ENCODE results near the gene IRF7. TPM values are rescaled to one million over a fixed set of nuclear protein-coding genes. Genes with fewer than 3 reads are reported as not detected.
A peak's percentile ranks its signal among the peaks of the same experiment; 100 is the strongest.

The IRF7 gene
- total and polyA plus RNA-seq, 2 experiments from 2014 or later: 13.0 to 17.7 TPM

- Histone ChIP-seq H3K4me3 (no peak overlapping the region), H3K36me3 (peaks cover 22% of the 10 kb centered on the region), H3K4me1 (ENCODE audit: low read depth) (peaks cover 5% of the 10 kb centered on the region), H3K27me3 (no peaks in the 10 kb centered on the region), H3K9me3 (ENCODE audit: low read depth) (no peaks in the 10 kb centered on the region), H3K27ac (no peak overlapping the region)
- no peak for DNase-seq (ENCODE audit: low read depth in 1 of 2, low spot score in 1 of 2)
- TF ChIP-seq CTCF (IDR thresholded peaks at IDR 0.05; ENCODE audit: low read depth, low read length): no peak
Measured at GRCh38 chr11:584287-584686, 31.5 kb downstream of the IRF7 start.

- Histone ChIP-seq H3K4me1 (ENCODE audit: low read depth) (peaks cover 19% of the 10 kb centered on the region), H3K27me3 (no peaks in the 10 kb centered on the region), H3K9me3 (ENCODE audit: low read depth) (no peaks in the 10 kb centered on the region), H3K27ac (no peak overlapping the region), H3K4me3 (no peak overlapping the region), H3K36me3 (peaks cover 8% of the 10 kb centered on the region)
- no peak for DNase-seq (ENCODE audit: low read depth in 1 of 2, low spot score in 1 of 2)
- no peak for TF ChIP-seq CTCF (IDR thresholded peaks at IDR 0.05; ENCODE audit: low read depth, low read length)
Measured at GRCh38 chr11:581752-582151, 34.0 kb downstream of the IRF7 start.

GRCh38 chr11:581342-581741, 34.4 kb downstream of the IRF7 start:
- Histone ChIP-seq H3K4me1 (ENCODE audit: low read depth) (peaks cover 19% of the 10 kb centered on the region), H3K4me3 (no peak overlapping the region), H3K27me3 (no peaks in the 10 kb centered on the region), H3K27ac (no peak overlapping the region), H3K36me3 (peaks cover 8% of the 10 kb centered on the region), H3K9me3 (ENCODE audit: low read depth) (no peaks in the 10 kb centered on the region)
- TF ChIP-seq CTCF (IDR thresholded peaks at IDR 0.05; ENCODE audit: low read depth, low read length): no peak
- DNase-seq (ENCODE audit: low read depth in 1 of 2, low spot score in 1 of 2): no peak

- no peak for DNase-seq (ENCODE audit: low read depth in 1 of 2, low spot score in 1 of 2)
- H3K36me3 ChIP-seq: peaks cover 8% of the 10 kb centered on the region
- TF ChIP-seq CTCF (IDR thresholded peaks at IDR 0.05; ENCODE audit: low read depth, low read length): no peak
- peak overlapping the region; percentile 48 for H3K27ac ChIP-seq
- no peaks in the 10 kb centered on the region for H3K9me3 ChIP-seq (ENCODE audit: low read depth)
- H3K27me3 ChIP-seq: no peaks in the 10 kb centered on the region
- peaks cover 19% of the 10 kb centered on the region for H3K4me1 ChIP-seq (ENCODE audit: low read depth)
- no peak overlapping the region for H3K4me3 ChIP-seq
Measured at GRCh38 chr11:579830-580601, 35.7 kb downstream of the IRF7 start.

GRCh38 chr11:578276-579035, 37.3 kb downstream of the IRF7 start:
- H3K4me3 ChIP-seq: peak overlapping the region; percentile 98
- no peak for DNase-seq (ENCODE audit: low read depth in 1 of 2, low spot score in 1 of 2)
- H3K27me3 ChIP-seq: no peaks in the 10 kb centered on the region
- H3K4me1 ChIP-seq (ENCODE audit: low read depth): peaks cover 29% of the 10 kb centered on the region
- no peak for TF ChIP-seq CTCF (IDR thresholded peaks at IDR 0.05; ENCODE audit: low read depth, low read length)
- H3K27ac ChIP-seq: no peak overlapping the region
- H3K9me3 ChIP-seq (ENCODE audit: low read depth): no peaks in the 10 kb centered on the region
- H3K36me3 ChIP-seq: peaks cover 2% of the 10 kb centered on the region

All from cardiac muscle cell (in vitro differentiated cells and primary cell).